HCT116 (cell line): ENCODE measurements around the gene NDUFV3.

Experiments used
- ATF3 ChIP-seq: IDR thresholded peaks from 2 replicates; pipeline ENCODE4 v1.6.1; 2012
- CTCF ChIP-seq, 3 experiments: fragments of 200-600 bp in 1 of 3; sonication (generic) in 1 of 3; IDR thresholded peaks in 2 of 3; conservative IDR thresholded peaks in 1 of 3; 2 replicates each; pipeline ENCODE4 v1.5.1; 2012 to 2017; ENCODE audit warnings: low read depth in 2 of 3, low read length in 2 of 3, antibody characterized with exemption in 1 of 3, borderline replicate concordance in 1 of 3, control low read depth in 1 of 3, mild to moderate bottlenecking in 1 of 3, mixed read lengths in 1 of 3, mixed run types in 1 of 3, moderate library complexity in 1 of 3; ENCODE audit not compliant: insufficient read depth in 1 of 3
- EZH2 ChIP-seq: fragments of 200-600 bp; sonication (generic); IDR thresholded peaks from 2 replicates; pipeline ENCODE4 v1.6.1; 2017; ENCODE audit warnings: antibody characterized with exemption, mixed run types
- POLR2A ChIP-seq: IDR thresholded peaks from 2 replicates; pipeline ENCODE4 v1.7.0; 2011; ENCODE audit warnings: borderline replicate concordance; ENCODE audit not compliant: insufficient read depth, insufficient read length; ENCODE audit errors: extremely low read depth

- TF ChIP-seq ATF3 (no peak), POLR2A (no peak), EZH2 (no peak), CTCF (IDR thresholded peaks at IDR 0.05 in 2 of 3, conservative IDR thresholded peaks at IDR 0.05 in 1 of 3; ENCODE audit: borderline replicate concordance in 1 of 3, insufficient read depth in 1 of 3, low read depth in 2 of 3, low read length in 2 of 3) (no peak)
Measured at GRCh38 chr21:42924433-42924751, 31.3 kb downstream of the NDUFV3 start.
